Mucosa of stomach (tissue), 1 donor: ENCODE results near the gene IGSF9B.

Source experiments
- H3K27me3 ChIP-seq: one replicate; pipeline ENCODE4 v1.7.0; 2013; ENCODE audit warnings: mild to moderate bottlenecking, low read length; ENCODE audit not compliant: control insufficient read depth, insufficient read depth
- H3K36me3 ChIP-seq: one replicate; pipeline ENCODE4 v1.7.0; 2013; ENCODE audit warnings: low read length; ENCODE audit not compliant: control insufficient read depth, insufficient read depth
- H3K4me1 ChIP-seq: one replicate; pipeline ENCODE4 v1.7.0; 2013; ENCODE audit warnings: mild to moderate bottlenecking, low read length; ENCODE audit not compliant: control insufficient read depth, insufficient read depth
- H3K4me3 ChIP-seq: one replicate; pipeline ENCODE4 v1.7.0; 2013; ENCODE audit warnings: low read length
- H3K9ac ChIP-seq: one replicate; pipeline ENCODE4 v1.7.0; 2013; ENCODE audit warnings: mild to moderate bottlenecking, low read length, moderate library complexity
- H3K9me3 ChIP-seq: one replicate; pipeline ENCODE4 v1.7.0; 2013; ENCODE audit warnings: mild to moderate bottlenecking, low read length, moderate library complexity; ENCODE audit not compliant: control insufficient read depth
- donor health status: Pancreatic carcinoma.

IGSF9B gene

DNA sequence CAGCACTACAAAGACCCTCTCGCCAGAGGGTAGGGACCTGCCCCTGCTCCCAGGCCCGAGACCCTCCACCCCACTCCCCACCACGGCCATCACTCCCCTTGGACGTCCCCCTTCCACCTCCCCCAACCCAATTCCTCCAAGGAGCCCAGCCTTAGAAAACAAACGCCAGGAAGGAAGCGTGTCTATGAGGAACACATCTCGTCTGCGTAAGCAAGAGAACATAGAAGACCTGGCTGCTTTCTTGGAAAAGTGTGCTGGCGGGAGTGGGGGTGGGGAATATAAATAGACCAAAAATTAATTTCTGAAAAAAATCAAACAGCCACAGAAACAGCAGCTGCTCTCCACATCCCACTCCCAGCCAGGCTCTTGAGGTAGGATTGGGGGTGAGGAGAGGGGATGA is 23.9 kb upstream of the IGSF9B start:
- H3K4me3 ChIP-seq = no peak overlapping the region
- H3K36me3 ChIP-seq = no peaks in the 10 kb centered on the region
- H3K4me1 ChIP-seq = no peaks in the 10 kb centered on the region
- H3K9ac ChIP-seq = no peak overlapping the region
- peaks cover 2% of the 10 kb centered on the region for H3K27me3 ChIP-seq
- H3K9me3 ChIP-seq = no peaks in the 10 kb centered on the region

DNA sequence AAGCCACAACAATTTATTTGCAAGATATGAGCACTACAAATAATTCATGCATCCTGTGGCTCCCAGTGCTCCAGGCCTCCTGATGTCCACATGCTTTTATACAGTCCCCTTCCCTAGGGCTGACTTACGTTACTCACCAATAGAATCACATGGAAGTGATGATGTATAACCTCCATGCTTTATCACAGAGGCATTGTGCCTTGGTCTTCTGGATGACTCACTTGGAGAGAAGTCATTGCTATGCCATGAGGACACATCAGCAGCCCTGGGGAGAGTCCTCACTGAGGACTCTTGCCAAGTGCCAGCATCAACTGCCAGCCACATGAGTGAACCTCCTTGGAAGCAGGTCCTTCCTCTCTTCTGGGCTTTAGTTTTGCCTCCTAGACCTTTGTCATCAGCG is 22.0 kb upstream of the IGSF9B start:
- H3K27me3 ChIP-seq = peaks cover 7% of the 10 kb centered on the region
- no peaks in the 10 kb centered on the region for H3K4me1 ChIP-seq
- H3K9ac ChIP-seq = no peak overlapping the region
- no peak overlapping the region for H3K4me3 ChIP-seq
- no peaks in the 10 kb centered on the region for H3K9me3 ChIP-seq
- H3K36me3 ChIP-seq = no peaks in the 10 kb centered on the region

DNA sequence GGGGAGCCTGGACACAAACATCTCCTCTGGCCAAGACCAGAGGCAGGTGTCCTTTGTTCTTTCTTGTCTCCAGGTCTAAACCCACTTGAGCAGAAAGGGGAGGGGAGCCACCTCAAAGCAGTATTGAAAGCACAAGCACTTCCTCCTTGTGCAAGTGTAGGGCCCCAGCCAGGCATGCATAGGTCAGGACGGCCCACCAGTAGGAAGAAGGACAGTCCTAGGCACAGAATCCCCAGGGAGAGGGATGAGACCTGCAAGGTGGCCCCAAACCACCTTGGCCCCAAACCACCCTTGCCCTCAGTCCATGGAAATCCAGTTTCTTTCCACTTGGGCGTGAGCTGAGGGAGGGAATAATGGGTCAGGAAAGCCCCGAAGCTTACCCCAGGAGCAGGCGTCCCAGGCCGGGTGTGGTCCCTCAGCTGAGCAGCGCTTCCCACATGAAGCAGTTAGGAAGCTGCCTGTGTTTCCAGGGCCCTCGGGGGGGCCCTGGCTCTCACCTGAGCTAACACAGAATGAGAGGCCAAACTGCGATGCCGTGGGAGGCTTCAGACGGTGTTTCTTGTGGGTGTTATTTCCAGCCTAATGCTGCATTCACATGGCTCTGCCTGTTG is 20.4 kb upstream of the IGSF9B start:
- no peak overlapping the region for H3K4me3 ChIP-seq
- H3K4me1 ChIP-seq = no peaks in the 10 kb centered on the region
- no peak overlapping the region for H3K9ac ChIP-seq
- peaks cover 10% of the 10 kb centered on the region for H3K27me3 ChIP-seq
- no peaks in the 10 kb centered on the region for H3K9me3 ChIP-seq
- no peaks in the 10 kb centered on the region for H3K36me3 ChIP-seq

DNA sequence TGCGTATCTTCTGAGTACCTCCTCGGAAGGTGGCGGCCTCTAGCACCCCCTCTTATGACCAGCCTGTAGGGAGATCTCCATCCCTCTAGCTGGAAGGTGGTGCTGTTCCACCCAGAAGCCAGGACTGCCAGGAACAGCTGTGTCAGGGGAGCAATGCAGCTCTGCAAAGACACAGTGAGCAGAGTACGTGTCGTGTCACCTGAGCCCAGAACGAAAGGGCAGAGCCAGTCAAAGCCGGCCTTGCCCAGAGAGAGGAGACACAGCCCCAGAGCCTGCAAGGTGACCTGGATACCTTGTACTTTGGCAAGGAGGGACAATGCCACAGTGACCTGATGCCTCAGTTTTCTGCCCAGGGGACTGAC is 18.7 kb upstream of the IGSF9B start:
- Histone ChIP-seq H3K9ac (no peak overlapping the region), H3K36me3 (no peaks in the 10 kb centered on the region), H3K9me3 (no peaks in the 10 kb centered on the region), H3K27me3 (peaks cover 10% of the 10 kb centered on the region), H3K4me1 (no peaks in the 10 kb centered on the region), H3K4me3 (no peak overlapping the region)

DNA sequence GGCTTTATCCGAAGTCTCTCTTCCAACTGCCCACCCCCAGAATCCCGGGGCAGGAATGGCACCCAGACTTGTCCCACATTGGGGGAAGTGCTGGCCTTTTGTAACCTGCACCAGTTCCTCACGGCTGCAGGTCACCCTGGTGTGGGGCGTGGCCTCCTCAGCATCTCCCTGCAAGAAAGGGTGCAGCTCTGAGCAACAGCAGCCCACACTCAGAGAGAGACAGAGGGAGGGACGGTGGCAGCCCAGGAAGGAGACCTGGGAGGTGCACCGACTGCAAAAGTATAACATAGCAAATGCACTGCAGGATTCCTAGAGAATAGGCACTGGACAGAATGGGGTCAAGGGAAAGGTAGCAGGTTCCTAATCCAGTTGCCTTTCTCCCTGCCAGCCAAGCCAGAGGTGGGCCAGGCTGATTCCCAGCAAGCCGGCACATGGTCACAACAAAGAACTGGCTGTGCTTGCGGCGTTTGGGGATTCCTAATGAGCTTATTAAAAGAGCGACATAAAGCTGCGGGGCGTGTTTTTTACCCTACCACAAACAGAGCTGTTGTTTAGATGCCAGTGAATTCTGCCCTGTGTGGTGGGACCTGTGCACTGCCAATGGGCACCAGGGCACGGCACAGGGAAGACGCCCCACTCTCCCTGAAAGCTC is 18.2 kb upstream of the IGSF9B start:
- Histone ChIP-seq H3K9ac (no peak overlapping the region), H3K36me3 (no peaks in the 10 kb centered on the region), H3K4me3 (no peak overlapping the region), H3K27me3 (peaks cover 12% of the 10 kb centered on the region), H3K4me1 (no peaks in the 10 kb centered on the region), H3K9me3 (no peaks in the 10 kb centered on the region)

DNA sequence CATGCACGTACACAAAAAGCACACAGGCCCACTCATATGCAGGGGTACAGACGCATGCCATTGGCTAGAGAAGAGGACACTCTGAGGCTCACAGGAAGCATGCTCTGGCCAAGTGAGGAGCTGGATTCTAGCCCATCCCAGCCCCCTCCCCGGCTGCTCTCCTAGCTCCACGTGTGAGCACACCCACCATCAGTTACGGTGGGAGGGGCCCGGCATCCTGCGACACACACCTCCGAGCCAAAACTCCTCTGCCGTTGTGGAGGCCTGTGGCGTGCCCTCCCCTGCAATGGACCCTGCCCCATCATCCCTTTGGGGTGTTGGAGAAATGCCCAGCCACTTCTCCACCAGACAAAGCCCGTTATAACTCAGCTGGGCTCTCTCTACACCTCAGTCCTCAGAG is 15.1 kb upstream of the IGSF9B start:
- peaks cover 26% of the 10 kb centered on the region for H3K27me3 ChIP-seq
- no peak overlapping the region for H3K9ac ChIP-seq
- no peaks in the 10 kb centered on the region for H3K4me1 ChIP-seq
- H3K9me3 ChIP-seq = no peaks in the 10 kb centered on the region
- no peaks in the 10 kb centered on the region for H3K36me3 ChIP-seq
- no peak overlapping the region for H3K4me3 ChIP-seq

DNA sequence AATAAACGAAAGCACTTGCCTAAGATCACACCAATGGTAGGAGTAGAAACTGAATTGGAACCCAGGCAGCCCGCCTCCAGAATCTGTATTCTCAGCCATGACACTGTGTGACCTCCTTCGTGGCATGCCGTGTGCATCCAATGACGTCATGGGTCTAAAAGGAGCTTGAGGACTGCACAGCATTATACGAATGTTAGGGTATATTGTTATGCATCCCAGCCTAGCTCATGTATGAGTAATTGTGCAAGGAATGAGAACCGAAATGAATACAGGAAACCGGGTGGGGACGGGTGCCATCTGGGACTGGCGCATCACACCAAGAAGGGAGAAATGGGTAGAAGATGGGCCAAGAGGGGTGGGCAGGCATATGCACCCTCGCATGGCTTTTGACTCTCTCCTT is 12.3 kb upstream of the IGSF9B start:
- no peaks in the 10 kb centered on the region for H3K4me1 ChIP-seq

DNA sequence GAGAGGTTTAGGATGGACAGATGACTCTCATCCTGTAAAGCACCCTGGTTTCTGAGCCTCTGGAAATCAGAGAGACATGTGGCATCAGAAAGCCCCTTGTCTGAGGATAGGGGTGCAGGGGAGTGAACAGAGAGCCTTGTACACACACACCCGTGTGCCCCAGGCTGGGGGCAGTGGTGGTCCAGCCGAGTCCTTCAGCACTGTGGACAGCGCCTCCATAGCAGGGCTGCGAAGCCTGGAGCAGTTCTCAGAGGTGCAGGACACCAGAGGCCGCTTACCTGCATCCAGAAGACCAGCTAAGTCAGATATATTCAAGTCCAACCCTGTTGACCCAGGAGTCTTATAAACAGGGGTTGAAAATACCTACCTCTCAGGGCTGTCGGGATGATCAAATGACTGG is 11.5 kb upstream of the IGSF9B start:
- no peaks in the 10 kb centered on the region for H3K9me3 ChIP-seq
- no peaks in the 10 kb centered on the region for H3K4me1 ChIP-seq
- no peak overlapping the region for H3K4me3 ChIP-seq
- no peaks in the 10 kb centered on the region for H3K36me3 ChIP-seq
- H3K27me3 ChIP-seq = peaks cover 18% of the 10 kb centered on the region
- H3K9ac ChIP-seq = no peak overlapping the region

More for the DNA sequence above, 12.3 kb upstream of the IGSF9B start:
- Histone ChIP-seq H3K36me3 (no peaks in the 10 kb centered on the region), H3K27me3 (peaks cover 21% of the 10 kb centered on the region), H3K9me3 (no peaks in the 10 kb centered on the region), H3K9ac (no peak overlapping the region), H3K4me3 (no peak overlapping the region)

DNA sequence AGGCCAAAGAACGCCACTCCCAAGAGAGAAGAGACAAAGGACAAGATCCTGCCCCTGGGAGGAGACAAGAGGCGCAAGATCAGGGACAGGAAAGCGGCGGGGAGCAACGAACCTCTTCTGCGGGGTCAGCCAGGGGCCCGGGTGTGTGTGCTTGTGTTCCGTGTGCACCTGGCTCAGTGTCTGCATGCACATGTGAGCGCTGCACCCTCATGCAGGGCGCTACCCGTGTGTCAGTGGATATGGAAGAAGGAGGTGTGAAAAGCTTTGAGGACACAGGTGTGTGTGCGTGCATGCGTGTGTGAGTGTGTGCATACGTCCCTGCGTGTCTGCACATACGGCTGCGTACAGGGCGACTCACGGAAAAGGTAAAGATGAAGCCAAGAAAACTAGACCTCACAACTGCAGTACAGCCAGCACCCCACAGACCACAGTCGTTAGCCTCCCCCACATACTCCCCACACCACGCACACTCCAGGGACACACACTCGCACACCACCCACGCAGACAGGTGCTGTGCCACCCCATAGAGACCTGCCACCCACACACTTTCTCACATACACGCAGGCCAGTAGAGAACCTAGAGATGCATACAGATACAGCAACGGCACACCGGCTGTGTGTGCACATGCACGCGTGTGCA is 11.0 kb upstream of the IGSF9B start:
- peaks cover 18% of the 10 kb centered on the region for H3K27me3 ChIP-seq
- H3K4me3 ChIP-seq = no peak overlapping the region
- H3K36me3 ChIP-seq = no peaks in the 10 kb centered on the region
- H3K9me3 ChIP-seq = no peaks in the 10 kb centered on the region
- no peaks in the 10 kb centered on the region for H3K4me1 ChIP-seq
- no peak overlapping the region for H3K9ac ChIP-seq

DNA sequence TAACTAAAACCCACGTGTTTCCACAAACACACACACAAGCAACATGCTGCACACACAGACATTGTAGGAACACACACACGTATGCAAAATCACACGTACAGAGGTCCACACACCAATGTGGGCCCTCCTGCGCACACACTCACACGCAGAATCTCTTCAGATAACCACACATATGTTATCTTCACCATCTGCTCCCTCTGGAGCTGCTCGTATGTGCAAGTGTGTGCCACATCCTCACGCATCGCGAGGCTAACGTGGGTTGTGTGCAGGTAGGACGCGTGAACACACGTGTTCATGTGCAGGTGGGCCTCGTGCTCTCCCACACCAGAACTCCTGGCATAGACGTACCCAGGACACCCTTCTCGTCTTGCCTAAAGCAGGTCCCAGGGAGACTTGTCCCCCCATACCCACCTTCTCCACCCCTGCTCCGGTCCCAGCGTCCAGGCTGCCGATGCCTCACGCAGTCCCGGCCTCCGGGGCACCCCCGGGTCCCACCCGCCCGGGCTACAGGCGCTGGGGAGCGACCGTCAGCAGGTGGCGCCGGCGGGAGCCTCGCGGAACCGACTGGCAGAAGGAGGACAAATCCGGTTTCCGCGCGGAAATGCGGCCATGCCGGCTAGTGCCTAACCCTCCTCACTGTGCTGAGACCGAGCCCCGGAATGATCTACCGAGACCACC is 10.3 kb upstream of the IGSF9B start:
- H3K27me3 ChIP-seq = peaks cover 18% of the 10 kb centered on the region
- H3K9ac ChIP-seq = no peak overlapping the region
- H3K9me3 ChIP-seq = no peaks in the 10 kb centered on the region
- H3K4me3 ChIP-seq = no peak overlapping the region
- no peaks in the 10 kb centered on the region for H3K36me3 ChIP-seq
- no peaks in the 10 kb centered on the region for H3K4me1 ChIP-seq

DNA sequence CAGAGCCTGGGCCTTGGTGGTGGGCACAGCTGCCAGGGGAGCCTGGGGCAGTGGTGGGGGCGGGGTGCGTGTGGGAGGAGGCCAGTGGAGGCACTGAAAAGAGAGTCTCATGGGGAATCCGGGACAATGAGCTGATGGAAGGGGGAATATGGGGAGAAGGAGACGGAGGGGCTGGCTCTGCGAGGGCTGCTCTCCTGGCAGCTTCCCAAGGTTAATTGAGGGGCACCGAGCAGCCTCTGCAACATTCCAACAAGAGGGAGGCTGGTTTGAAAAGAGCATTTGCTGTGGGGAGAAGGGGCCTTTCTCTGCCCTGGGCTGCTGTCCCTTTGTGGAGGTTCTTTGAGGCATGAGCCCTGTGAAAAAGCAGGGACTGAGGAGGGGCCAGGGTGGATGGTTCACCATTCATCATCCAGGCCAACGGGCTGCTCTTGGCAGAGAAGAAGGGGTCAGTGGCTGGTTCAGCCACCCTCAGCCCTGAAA is 9.4 kb upstream of the IGSF9B start:
- Histone ChIP-seq H3K27me3 (peaks cover 18% of the 10 kb centered on the region), H3K36me3 (no peaks in the 10 kb centered on the region), H3K4me1 (no peaks in the 10 kb centered on the region), H3K9me3 (no peaks in the 10 kb centered on the region), H3K4me3 (no peak overlapping the region), H3K9ac (no peak overlapping the region)

DNA sequence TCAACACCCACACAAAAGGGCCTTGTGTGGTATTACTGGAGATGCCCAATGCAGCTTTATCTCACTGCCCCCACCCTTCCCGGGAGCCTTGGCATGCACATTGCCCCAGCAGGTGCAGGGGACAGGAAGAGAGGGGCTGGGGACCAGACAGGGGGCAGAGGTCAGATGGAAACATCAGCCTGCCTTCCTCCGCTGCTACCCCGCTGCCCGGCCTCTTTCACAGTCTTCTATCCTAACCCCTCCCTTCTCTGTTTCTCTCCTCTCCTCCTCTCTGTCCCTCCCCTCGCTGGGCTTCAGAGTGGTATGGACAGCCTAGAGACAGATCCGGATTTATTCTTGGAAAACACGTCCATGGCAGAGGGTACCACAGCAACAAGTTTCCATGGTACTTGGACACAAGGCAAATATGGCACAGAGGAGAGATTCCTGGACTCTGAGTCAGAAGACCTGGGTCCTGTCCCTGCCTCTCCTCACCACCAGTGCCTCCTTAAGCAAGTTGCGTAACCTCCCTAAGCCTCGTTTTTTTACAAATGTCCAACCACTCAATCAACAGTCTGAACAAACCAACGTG is 8.3 kb upstream of the IGSF9B start:
- Histone ChIP-seq H3K4me3 (no peak overlapping the region), H3K36me3 (no peaks in the 10 kb centered on the region), H3K9me3 (no peaks in the 10 kb centered on the region), H3K4me1 (no peaks in the 10 kb centered on the region), H3K9ac (no peak overlapping the region), H3K27me3 (peaks cover 18% of the 10 kb centered on the region)
